HepG2 (cell line): ENCODE results near the gene BMP6.

Source experiments
- CEBPB ChIP-seq: IDR thresholded peaks from 2 replicates; pipeline ENCODE4 v1.6.1; 2011; ENCODE audit warnings: low read depth, low read length, improper control_type of control experiment, borderline replicate concordance
- GFI1 ChIP-seq: sonication (generic); formaldehyde crosslinking; IDR thresholded peaks from 2 replicates; pipeline ENCODE4 v1.5.0; 2020; ENCODE audit warnings: missing genetic modification reagents, mild to moderate bottlenecking, borderline replicate concordance
- MYC ChIP-seq: sonication (generic); formaldehyde crosslinking; IDR thresholded peaks from 2 replicates; pipeline ENCODE4 v1.9.0; 2021; ENCODE audit warnings: missing genetic modification reagents, borderline replicate concordance
- POLR2A ChIP-seq, 2 experiments: IDR thresholded peaks; 2 replicates each; pipeline ENCODE4 v1.6.1; 2011; ENCODE audit warnings: low read depth in 2 of 2, low read length in 2 of 2, mild to moderate bottlenecking in 1 of 2, moderate library complexity in 1 of 2; ENCODE audit not compliant: insufficient read depth in 1 of 2
- POLR2AphosphoS5 ChIP-seq: IDR thresholded peaks from 2 replicates; pipeline ENCODE4 v1.6.1; 2012; ENCODE audit warnings: low read depth, low read length
- RXRA ChIP-seq: sonication (generic); formaldehyde crosslinking; IDR thresholded peaks from 2 replicates; pipeline ENCODE4 v1.5.1; 2020; ENCODE audit warnings: missing genetic modification reagents
- SP1 ChIP-seq, 2 experiments: fragments of 450-650 bp in 1 of 2; sonication (generic) in 1 of 2; formaldehyde crosslinking in 1 of 2; IDR thresholded peaks; 2 replicates each; pipeline versions ENCODE4 v1.4.0 to v1.6.1; 2016 to 2020; ENCODE audit warnings: missing genetic modification reagents in 1 of 2
- SRF ChIP-seq: IDR thresholded peaks from 2 replicates; pipeline ENCODE4 v1.6.1; 2011; ENCODE audit warnings: mild to moderate bottlenecking, low read depth, low read length, moderate library complexity
- ZNF75D ChIP-seq: sonication (generic); formaldehyde crosslinking; IDR thresholded peaks from 2 replicates; pipeline ENCODE4 v1.8.1; 2023; ENCODE audit warnings: missing genetic modification reagents, mild to moderate bottlenecking, borderline replicate concordance
- TF ChIP-seq, protein P1 (sequence below): sonication (generic); formaldehyde crosslinking; IDR thresholded peaks from 2 replicates; pipeline ENCODE4 v1.4.0; 2020; ENCODE audit warnings: missing genetic modification reagents, borderline replicate concordance
- TF ChIP-seq, protein P2 (sequence below): sonication (generic); formaldehyde crosslinking; IDR thresholded peaks from 2 replicates; pipeline ENCODE4 v1.4.0; 2020; ENCODE audit warnings: missing genetic modification reagents
- TF ChIP-seq, protein P3 (sequence below): sonication (generic); formaldehyde crosslinking; IDR thresholded peaks from 2 replicates; pipeline ENCODE4 v1.5.0; 2020; ENCODE audit warnings: mild to moderate bottlenecking, missing genetic modification reagents, moderate library complexity
- TF ChIP-seq, protein P4 (sequence below), 2 experiments: IDR thresholded peaks; 2 replicates each; pipeline ENCODE4 v1.6.1; 2011 to 2012; ENCODE audit warnings: low read length in 2 of 2, borderline replicate concordance in 1 of 2, low read depth in 1 of 2, mild to moderate bottlenecking in 1 of 2, moderate library complexity in 1 of 2

DNA sequence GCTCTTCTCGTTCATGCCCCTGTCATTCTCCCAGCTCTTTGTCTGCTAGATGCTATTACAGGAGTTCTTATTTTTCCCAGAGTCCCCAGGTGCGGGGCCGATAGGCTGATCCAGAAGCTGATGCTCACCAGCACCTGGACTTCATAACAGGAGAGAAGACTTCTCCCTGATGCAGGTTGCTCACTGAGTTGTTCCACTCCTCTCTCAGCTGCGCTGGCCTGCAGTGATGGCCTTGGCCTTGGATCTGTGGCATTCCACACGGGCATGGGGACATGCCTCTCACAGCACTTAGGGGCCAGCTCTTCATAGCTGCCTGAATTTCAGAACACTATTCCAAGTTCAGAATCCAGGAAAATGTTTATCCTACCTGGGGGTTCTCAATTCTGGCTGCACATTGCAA, 191.8 kb downstream of the BMP6 start:
- no peak for TF ChIP-seq POLR2A (IDR thresholded peaks at IDR 0.05; ENCODE audit: insufficient read depth in 1 of 2, low read depth in 2 of 2, low read length in 2 of 2)
- TF ChIP-seq SP1 (IDR thresholded peaks at IDR 0.05), result no peak
- TF ChIP-seq SP1 (CRISPR knock-in tag; IDR thresholded peaks at IDR 0.05), result no peak
- TF ChIP-seq MYC, result no peak
- no peak for TF ChIP-seq POLR2AphosphoS5
- TF ChIP-seq, protein P1, sequence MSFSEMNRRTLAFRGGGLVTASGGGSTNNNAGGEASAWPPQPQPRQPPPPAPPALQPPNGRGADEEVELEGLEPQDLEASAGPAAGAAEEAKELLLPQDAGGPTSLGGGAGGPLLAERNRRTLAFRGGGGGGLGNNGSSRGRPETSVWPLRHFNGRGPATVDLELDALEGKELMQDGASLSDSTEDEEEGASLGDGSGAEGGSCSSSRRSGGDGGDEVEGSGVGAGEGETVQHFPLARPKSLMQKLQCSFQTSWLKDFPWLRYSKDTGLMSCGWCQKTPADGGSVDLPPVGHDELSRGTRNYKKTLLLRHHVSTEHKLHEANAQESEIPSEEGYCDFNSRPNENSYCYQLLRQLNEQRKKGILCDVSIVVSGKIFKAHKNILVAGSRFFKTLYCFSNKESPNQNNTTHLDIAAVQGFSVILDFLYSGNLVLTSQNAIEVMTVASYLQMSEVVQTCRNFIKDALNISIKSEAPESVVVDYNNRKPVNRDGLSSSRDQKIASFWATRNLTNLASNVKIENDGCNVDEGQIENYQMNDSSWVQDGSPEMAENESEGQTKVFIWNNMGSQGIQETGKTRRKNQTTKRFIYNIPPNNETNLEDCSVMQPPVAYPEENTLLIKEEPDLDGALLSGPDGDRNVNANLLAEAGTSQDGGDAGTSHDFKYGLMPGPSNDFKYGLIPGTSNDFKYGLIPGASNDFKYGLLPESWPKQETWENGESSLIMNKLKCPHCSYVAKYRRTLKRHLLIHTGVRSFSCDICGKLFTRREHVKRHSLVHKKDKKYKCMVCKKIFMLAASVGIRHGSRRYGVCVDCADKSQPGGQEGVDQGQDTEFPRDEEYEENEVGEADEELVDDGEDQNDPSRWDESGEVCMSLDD (CRISPR knock-in tag), result no peak
- peak; percentile 45; the same call in 1 of the 2 replicates for TF ChIP-seq RXRA
- TF ChIP-seq, protein P2, sequence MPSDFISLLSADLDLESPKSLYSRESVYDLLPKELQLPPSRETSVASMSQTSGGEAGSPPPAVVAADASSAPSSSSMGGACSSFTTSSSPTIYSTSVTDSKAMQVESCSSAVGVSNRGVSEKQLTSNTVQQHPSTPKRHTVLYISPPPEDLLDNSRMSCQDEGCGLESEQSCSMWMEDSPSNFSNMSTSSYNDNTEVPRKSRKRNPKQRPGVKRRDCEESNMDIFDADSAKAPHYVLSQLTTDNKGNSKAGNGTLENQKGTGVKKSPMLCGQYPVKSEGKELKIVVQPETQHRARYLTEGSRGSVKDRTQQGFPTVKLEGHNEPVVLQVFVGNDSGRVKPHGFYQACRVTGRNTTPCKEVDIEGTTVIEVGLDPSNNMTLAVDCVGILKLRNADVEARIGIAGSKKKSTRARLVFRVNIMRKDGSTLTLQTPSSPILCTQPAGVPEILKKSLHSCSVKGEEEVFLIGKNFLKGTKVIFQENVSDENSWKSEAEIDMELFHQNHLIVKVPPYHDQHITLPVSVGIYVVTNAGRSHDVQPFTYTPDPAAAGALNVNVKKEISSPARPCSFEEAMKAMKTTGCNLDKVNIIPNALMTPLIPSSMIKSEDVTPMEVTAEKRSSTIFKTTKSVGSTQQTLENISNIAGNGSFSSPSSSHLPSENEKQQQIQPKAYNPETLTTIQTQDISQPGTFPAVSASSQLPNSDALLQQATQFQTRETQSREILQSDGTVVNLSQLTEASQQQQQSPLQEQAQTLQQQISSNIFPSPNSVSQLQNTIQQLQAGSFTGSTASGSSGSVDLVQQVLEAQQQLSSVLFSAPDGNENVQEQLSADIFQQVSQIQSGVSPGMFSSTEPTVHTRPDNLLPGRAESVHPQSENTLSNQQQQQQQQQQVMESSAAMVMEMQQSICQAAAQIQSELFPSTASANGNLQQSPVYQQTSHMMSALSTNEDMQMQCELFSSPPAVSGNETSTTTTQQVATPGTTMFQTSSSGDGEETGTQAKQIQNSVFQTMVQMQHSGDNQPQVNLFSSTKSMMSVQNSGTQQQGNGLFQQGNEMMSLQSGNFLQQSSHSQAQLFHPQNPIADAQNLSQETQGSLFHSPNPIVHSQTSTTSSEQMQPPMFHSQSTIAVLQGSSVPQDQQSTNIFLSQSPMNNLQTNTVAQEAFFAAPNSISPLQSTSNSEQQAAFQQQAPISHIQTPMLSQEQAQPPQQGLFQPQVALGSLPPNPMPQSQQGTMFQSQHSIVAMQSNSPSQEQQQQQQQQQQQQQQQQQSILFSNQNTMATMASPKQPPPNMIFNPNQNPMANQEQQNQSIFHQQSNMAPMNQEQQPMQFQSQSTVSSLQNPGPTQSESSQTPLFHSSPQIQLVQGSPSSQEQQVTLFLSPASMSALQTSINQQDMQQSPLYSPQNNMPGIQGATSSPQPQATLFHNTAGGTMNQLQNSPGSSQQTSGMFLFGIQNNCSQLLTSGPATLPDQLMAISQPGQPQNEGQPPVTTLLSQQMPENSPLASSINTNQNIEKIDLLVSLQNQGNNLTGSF, result no peak
- TF ChIP-seq, protein P3, sequence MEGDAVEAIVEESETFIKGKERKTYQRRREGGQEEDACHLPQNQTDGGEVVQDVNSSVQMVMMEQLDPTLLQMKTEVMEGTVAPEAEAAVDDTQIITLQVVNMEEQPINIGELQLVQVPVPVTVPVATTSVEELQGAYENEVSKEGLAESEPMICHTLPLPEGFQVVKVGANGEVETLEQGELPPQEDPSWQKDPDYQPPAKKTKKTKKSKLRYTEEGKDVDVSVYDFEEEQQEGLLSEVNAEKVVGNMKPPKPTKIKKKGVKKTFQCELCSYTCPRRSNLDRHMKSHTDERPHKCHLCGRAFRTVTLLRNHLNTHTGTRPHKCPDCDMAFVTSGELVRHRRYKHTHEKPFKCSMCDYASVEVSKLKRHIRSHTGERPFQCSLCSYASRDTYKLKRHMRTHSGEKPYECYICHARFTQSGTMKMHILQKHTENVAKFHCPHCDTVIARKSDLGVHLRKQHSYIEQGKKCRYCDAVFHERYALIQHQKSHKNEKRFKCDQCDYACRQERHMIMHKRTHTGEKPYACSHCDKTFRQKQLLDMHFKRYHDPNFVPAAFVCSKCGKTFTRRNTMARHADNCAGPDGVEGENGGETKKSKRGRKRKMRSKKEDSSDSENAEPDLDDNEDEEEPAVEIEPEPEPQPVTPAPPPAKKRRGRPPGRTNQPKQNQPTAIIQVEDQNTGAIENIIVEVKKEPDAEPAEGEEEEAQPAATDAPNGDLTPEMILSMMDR (CRISPR knock-in tag), result no peak
- TF ChIP-seq CEBPB, result no peak
- TF ChIP-seq ZNF75D, result no peak
- TF ChIP-seq, protein P4, sequence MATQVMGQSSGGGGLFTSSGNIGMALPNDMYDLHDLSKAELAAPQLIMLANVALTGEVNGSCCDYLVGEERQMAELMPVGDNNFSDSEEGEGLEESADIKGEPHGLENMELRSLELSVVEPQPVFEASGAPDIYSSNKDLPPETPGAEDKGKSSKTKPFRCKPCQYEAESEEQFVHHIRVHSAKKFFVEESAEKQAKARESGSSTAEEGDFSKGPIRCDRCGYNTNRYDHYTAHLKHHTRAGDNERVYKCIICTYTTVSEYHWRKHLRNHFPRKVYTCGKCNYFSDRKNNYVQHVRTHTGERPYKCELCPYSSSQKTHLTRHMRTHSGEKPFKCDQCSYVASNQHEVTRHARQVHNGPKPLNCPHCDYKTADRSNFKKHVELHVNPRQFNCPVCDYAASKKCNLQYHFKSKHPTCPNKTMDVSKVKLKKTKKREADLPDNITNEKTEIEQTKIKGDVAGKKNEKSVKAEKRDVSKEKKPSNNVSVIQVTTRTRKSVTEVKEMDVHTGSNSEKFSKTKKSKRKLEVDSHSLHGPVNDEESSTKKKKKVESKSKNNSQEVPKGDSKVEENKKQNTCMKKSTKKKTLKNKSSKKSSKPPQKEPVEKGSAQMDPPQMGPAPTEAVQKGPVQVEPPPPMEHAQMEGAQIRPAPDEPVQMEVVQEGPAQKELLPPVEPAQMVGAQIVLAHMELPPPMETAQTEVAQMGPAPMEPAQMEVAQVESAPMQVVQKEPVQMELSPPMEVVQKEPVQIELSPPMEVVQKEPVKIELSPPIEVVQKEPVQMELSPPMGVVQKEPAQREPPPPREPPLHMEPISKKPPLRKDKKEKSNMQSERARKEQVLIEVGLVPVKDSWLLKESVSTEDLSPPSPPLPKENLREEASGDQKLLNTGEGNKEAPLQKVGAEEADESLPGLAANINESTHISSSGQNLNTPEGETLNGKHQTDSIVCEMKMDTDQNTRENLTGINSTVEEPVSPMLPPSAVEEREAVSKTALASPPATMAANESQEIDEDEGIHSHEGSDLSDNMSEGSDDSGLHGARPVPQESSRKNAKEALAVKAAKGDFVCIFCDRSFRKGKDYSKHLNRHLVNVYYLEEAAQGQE (IDR thresholded peaks at IDR 0.05; ENCODE audit: borderline replicate concordance in 1 of 2, low read depth in 1 of 2, low read length in 2 of 2), result no peak
- TF ChIP-seq GFI1 (CRISPR knock-in tag), result no peak
- no peak for TF ChIP-seq SRF
